H1 (cell line): ENCODE measurements around the gene CDKN2A. TPM values are rescaled to one million over a fixed set of nuclear protein-coding genes. Genes with fewer than 3 reads are reported as not detected.

Experiments used
- ATF2 ChIP-seq: IDR thresholded peaks from 2 replicates; pipeline ENCODE4 v1.6.1; 2012; ENCODE audit warnings: low read length, inconsistent platforms
- CBX5 ChIP-seq: fragments of 300-800, 300-1000 bp; sonication (generic); IDR thresholded peaks from 2 replicates; pipeline ENCODE4 v1.7.1; 2016; ENCODE audit warnings: antibody characterized with exemption, low read length, low read depth
- CHD7 ChIP-seq: fragments of 300-600 bp; sonication (generic); IDR thresholded peaks from 2 replicates; pipeline ENCODE4 v1.7.1; 2012; ENCODE audit warnings: low read length, moderate library complexity, mild to moderate bottlenecking, inconsistent platforms; ENCODE audit not compliant: insufficient replicate concordance
- HDAC2 ChIP-seq, 2 experiments: fragments of 300-600 bp in 1 of 2; sonication (generic) in 1 of 2; IDR thresholded peaks; 2 replicates each; pipeline ENCODE4 v1.6.1; 2011 to 2012; ENCODE audit warnings: low read depth in 2 of 2, low read length in 2 of 2, mild to moderate bottlenecking in 2 of 2, moderate library complexity in 2 of 2, borderline replicate concordance in 1 of 2, inconsistent platforms in 1 of 2
- SAP30 ChIP-seq: fragments of 300-600 bp; sonication (generic); IDR thresholded peaks from 2 replicates; pipeline ENCODE4 v1.7.1; 2012; ENCODE audit warnings: low read length, moderate library complexity, mild to moderate bottlenecking, inconsistent platforms; ENCODE audit not compliant: insufficient read depth, insufficient replicate concordance
- SIRT6 ChIP-seq: IDR thresholded peaks from one replicate; pipeline ENCODE4 v1.7.1; 2012; ENCODE audit warnings: low read length, inconsistent platforms
- TAF7 ChIP-seq: optimal IDR thresholded peaks from 2 replicates; pipeline ENCODE3; 2011; ENCODE audit warnings: low read depth, mild to moderate bottlenecking, inconsistent platforms, low read length, moderate library complexity, borderline replicate concordance
- ZNF274 ChIP-seq: IDR thresholded peaks from 2 replicates; pipeline ENCODE4 v1.7.0; 2012; ENCODE audit warnings: low read length, borderline replicate concordance; ENCODE audit errors: extremely low read depth
- polyA plus RNA-seq, 7 experiments: library from polyadenylated mRNA; depleted of rRNA in 3 of 7; stranded (reverse) in 5 of 7; unstranded in 2 of 7; fragments of >200 nt in 5 of 7; fragments of 200-250 nt in 2 of 7; gene quantifications; 1 replicate in 5 of 7; 2 replicates in 1 of 7; 4 replicates in 1 of 7; pipeline versions ENCODE4 v1.2.1 to v1.2.3, GENCODE V29; 2011 to 2013; ENCODE audit warnings: missing spikeins in 2 of 7, mixed read lengths in 2 of 7
- total RNA-seq: library from RNA; stranded (reverse); fragmentation: NEBNext Ultra II Directional; extraction: Animal tissue kit (Norgen Biotek cat#: 25700); gene quantifications from 2 replicates; pipeline ENCODE4 v1.2.1, GENCODE V29; 2021

Gene CDKN2A
- total and polyA plus RNA-seq, 2 of the 8 experiments (the other 6 are each of a cell fraction or from before 2014, with no cell fraction given), result 0.51 to 0.73 TPM

GRCh38 chr9:22028394-22028793 is 34.2 kb upstream of the CDKN2A start (continued):
- no peak for TF ChIP-seq CHD7
- no peak for TF ChIP-seq SIRT6
- no peak for TF ChIP-seq CBX5
- TF ChIP-seq TAF7, result no peak
- TF ChIP-seq SAP30, result no peak
- TF ChIP-seq ZNF274, result no peak
- no peak for TF ChIP-seq ATF2
- no peak for TF ChIP-seq HDAC2 (IDR thresholded peaks at IDR 0.05; ENCODE audit: borderline replicate concordance in 1 of 2, low read depth in 2 of 2, low read length in 2 of 2)
